Fibroblast of skin of left biceps (primary cell): ENCODE results near the gene PFN2.
"Not testable (repeated sequence)": the region's sequence is repeated elsewhere in the genome, so short reads cannot be mapped to it uniquely, and the experiment has no call there.

Source experiments
- DNase-seq, 2 experiments: peaks; one replicate each; pipeline ENCODE4 v3.0.0-alpha.2; 2013; ENCODE audit warnings: low read depth in 2 of 2

PFN2 gene

GRCh38 chr3:149970716-149971402 is at the start of gene PFN2:
PFN2 (minus strand) TSS chr3:149970895; CDS start chr3:149970856, 39 bp downstream.
- peak; percentile 78 to 83 for DNase-seq

- DNase-seq: no peak
Observed at GRCh38 chr3:150015901-150016300, 45.2 kb upstream of the PFN2 start.

GRCh38 chr3:150014782-150015181 is 44.1 kb upstream of the PFN2 start:
- no peak for DNase-seq

GRCh38 chr3:150013801-150014200 is 43.1 kb upstream of the PFN2 start:
- no peak for DNase-seq

- DNase-seq: no peak
Observed at GRCh38 chr3:150006794-150007193, 36.1 kb upstream of the PFN2 start.

- peak in 1 of 2 experiments; percentile 23 for DNase-seq
Observed at GRCh38 chr3:150005243-150006112, 34.8 kb upstream of the PFN2 start.

- DNase-seq: no peak
Observed at GRCh38 chr3:150000641-150001040, 29.9 kb upstream of the PFN2 start.

GRCh38 chr3:149999421-149999820 is 28.7 kb upstream of the PFN2 start:
- DNase-seq: no peak

GRCh38 chr3:149998946-149999345 is 28.3 kb upstream of the PFN2 start:
- DNase-seq: no peak

GRCh38 chr3:149992416-149993058 is 21.8 kb upstream of the PFN2 start:
- no peak for DNase-seq

- DNase-seq: peak; percentile 62 to 67
Observed at GRCh38 chr3:149990423-149990948, 19.8 kb upstream of the PFN2 start.

GRCh38 chr3:149989307-149989706 is 18.6 kb upstream of the PFN2 start:
- no peak for DNase-seq

GRCh38 chr3:149983628-149984027 is 12.9 kb upstream of the PFN2 start:
- no peak for DNase-seq

- DNase-seq: not testable (repeated sequence)
Observed at GRCh38 chr3:149983053-149983452, 12.4 kb upstream of the PFN2 start.

GRCh38 chr3:149981979-149982378 is 11.3 kb upstream of the PFN2 start:
- not testable (repeated sequence) for DNase-seq

GRCh38 chr3:149977386-149977785 is 6.7 kb upstream of the PFN2 start:
- DNase-seq: peak in 1 of 2 experiments; percentile 47

- no peak for DNase-seq
Observed at GRCh38 chr3:149975919-149976318, 5.2 kb upstream of the PFN2 start.

GRCh38 chr3:149971403-149972075 is 844 bp upstream of the PFN2 start:
- DNase-seq: no peak

GRCh38 chr3:149969940-149970715 is 567 bp downstream of the PFN2 start:
- peak; percentile 69 to 73 for DNase-seq

- peak in 1 of 2 experiments; percentile 68 for DNase-seq
Observed at GRCh38 chr3:149969110-149969939, 1.4 kb downstream of the PFN2 start.
